Measurements from ENCODE around the gene LMLN.
"Not testable (repeated sequence)": the region's sequence is repeated elsewhere in the genome, so short reads cannot be mapped to it uniquely, and the experiment has no call there.

The LMLN gene

GRCh38 chr3:197959500-197959890 is 522 bp upstream of the LMLN start:
- peak overlapping the region; percentile 81 for H3K4me3 ChIP-seq
- no peak for TF ChIP-seq CTCF (IDR thresholded peaks at IDR 0.05)
- H3K27ac ChIP-seq: peak overlapping the region; percentile 29 to 81

DNA sequence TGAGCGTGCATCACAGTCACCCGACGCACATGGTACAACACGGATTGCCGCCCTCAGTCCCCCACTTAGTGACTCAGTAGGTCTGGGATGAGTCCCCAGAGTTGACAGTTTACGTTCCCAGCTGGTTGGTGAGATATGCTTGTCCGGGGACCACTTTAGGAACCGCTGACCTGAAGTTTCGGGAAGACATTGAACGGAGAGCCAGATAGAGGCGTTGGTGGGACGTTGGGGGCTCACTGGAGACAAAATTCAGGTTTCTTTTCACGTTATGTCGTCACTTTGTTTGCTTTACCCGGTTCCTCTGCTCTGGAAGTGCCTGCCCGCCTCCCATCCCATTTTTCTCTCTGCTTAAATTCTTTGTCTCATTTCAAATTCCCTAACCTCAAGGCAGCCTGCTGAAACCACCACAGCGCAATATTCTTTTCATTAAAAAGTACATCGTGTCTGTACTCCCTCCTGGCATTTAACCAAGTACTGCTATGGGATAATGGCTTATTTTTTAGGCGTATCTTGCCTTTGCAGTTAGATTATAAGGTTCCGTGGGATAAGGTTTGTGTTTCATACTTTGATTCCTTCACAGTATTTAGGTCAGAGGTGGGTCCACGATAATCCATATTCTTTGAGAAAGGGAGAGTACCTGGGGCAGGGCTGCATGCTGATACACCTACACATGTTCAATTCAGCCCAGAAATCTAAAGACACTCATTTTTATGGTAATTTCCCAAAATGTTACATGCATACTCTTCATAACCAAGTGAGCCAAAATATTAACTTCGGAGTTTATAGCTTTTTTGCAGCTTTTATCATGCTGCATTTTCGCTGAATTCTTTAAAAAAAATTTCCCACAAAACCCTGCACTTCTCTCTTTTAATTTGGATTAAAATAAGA is 921 bp downstream of the LMLN start:
- peak overlapping the region; percentile 81 for H3K4me3 ChIP-seq
- no peak for TF ChIP-seq CTCF (IDR thresholded peaks at IDR 0.05)
- DNase-seq (ENCODE audit: low spot score): no peak
- H3K27ac ChIP-seq: peak overlapping the region; percentile 29 to 81

More at GRCh38 chr3:197959500-197959890, 522 bp upstream of the LMLN start:
- DNase-seq (ENCODE audit: low spot score): no peak

GRCh38 chr3:197961582-197961945 is 1.5 kb downstream of the LMLN start:
- no peak for TF ChIP-seq CTCF (IDR thresholded peaks at IDR 0.05)
- H3K27ac ChIP-seq: no peak overlapping the region
- no peak overlapping the region for H3K4me3 ChIP-seq

GRCh38 chr3:197963019-197963637 is 3.1 kb downstream of the LMLN start:
- H3K4me3 ChIP-seq: no peak overlapping the region
- no peak for TF ChIP-seq CTCF (IDR thresholded peaks at IDR 0.05)
- no peak overlapping the region for H3K27ac ChIP-seq
- DNase-seq (ENCODE audit: low spot score): no peak

More at GRCh38 chr3:197961582-197961945, 1.5 kb downstream of the LMLN start:
- no peak for DNase-seq (ENCODE audit: low spot score)

DNA sequence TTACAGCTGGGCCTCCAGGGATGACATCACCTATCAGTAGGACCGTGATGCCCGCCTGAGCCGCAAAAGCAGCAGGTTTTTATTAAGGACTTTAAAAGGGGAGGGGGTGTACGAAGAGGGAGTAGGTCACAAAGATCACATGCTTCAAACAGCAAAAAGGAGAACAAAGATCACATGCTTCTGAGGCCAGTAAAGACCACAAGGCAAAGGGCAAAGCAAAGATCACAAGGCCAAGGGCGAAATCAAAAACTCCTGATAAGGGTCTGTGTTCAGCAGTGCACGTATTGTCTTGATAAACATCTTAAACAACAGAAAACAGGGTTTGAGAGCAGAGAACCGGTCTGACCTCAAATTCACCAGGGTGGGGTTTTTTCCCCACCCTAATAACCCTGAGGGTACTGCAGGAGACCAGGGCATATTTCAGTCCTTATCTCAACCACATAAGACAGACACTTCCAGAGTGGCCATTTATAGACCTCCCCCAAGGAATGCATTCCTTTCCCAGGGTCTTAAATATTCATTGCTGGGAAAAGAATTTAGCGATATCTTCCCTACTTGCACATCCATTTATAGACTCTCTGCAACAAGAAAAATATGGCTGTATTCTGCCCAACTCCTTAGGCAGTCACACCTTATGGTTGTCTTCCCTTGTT is 7.4 kb downstream of the LMLN start:
- H3K4me3 ChIP-seq; DNase-seq (ENCODE audit: low spot score); H3K27ac ChIP-seq: not testable (repeated sequence)

GRCh38 chr3:197970588-197970987 is 10.6 kb downstream of the LMLN start:
- DNase-seq (ENCODE audit: low spot score): no peak
- Histone ChIP-seq H3K4me3 (no peak overlapping the region), H3K27ac (no peak overlapping the region)
- no peak for TF ChIP-seq CTCF (IDR thresholded peaks at IDR 0.05)

DNA sequence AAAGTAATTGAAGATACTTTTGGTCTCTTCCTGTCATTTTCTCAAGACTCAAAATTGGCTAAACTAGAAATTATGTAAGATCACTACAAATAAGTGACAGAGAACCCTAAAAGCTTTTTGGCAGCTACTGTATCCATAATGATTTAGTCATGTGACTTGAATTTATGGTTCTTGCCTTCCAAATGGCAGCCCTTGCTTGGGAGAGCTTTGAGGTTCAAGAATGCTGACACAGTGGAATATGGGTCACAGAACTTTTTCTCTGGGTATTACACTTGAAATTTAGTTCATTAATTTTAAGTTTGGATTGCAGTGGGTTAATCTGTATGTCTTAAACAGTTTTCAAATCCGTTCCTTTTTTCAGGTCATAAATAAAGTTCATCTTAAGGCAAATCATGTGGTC is 14.0 kb downstream of the LMLN start:
- no peak for DNase-seq (ENCODE audit: low spot score)
- TF ChIP-seq CTCF (IDR thresholded peaks at IDR 0.05): no peak
- no peak overlapping the region for H3K27ac ChIP-seq
- H3K4me3 ChIP-seq: no peak overlapping the region
